K562 (cell line): Measurements from ENCODE around the gene DRC3. TPM values are rescaled to one million over a fixed set of nuclear protein-coding genes. Genes with fewer than 3 reads are reported as not detected.

Experiments used
- ATAC-seq: fragments of 200-7000 bp; cut with Tn5 transposase; 3 replicates; pipeline ENCODE4 v1.9.1; 2020; ENCODE audit warnings: moderate library complexity
- BruUV-seq: library from RNA; stranded (reverse); fragments of 400-500 nt; replicated peaks from 2 replicates; lab custom pipeline; 2021; lab: Mats Ljungman, UMichigan
- CTCF ChIA-PET: fragments of 300-600 bp; formaldehyde crosslinking; extraction: SDS; loops from one replicate; lab custom pipeline; 2021; ENCODE audit warnings: low intra/inter-chr PET ratio; lab: Yijun Ruan, JAX
- POLR2A ChIA-PET: fragments of 300-600, 350-650 bp; sonication (Branson Sonifier 250); formaldehyde crosslinking; extraction: SDS; loops from one replicate; lab custom pipeline; 2021; ENCODE audit warnings: antibody characterized with exemption, inconsistent platforms; lab: Yijun Ruan, JAX
- DNase-seq, 4 experiments: peaks; one replicate each; pipeline versions ENCODE4 v3.0.0 to v3.0.0-alpha.2; 2011 to 2018; ENCODE audit warnings: low spot score in 3 of 4, mixed read lengths in 3 of 4; ENCODE audit errors: extremely low read depth in 1 of 4
- FAIRE-seq: peaks from 2 replicates; lab custom pipeline; 2011; peaks lifted over from hg19 to GRCh38; lab: Jason Lieb, UNC
- H2AFZ ChIP-seq: 2 replicates; pipeline ENCODE4 v1.6.0; 2011; ENCODE audit warnings: low read depth, low read length, control low read depth, inconsistent platforms
- H3K27ac ChIP-seq: fragments of 200-600 bp; 3 replicates; pipeline ENCODE4 v1.8.0; 2011; ENCODE audit warnings: low read depth, mild to moderate bottlenecking, control low read depth, inconsistent platforms, low read length, moderate library complexity, mixed read lengths; ENCODE audit errors: extremely low read depth
- H3K27me3 ChIP-seq, 2 experiments: fragments of 300-600 bp in 1 of 2; 2 replicates in 1 of 2; 3 replicates in 1 of 2; pipeline versions ENCODE4 v1.6.0 to v1.8.0; 2011; ENCODE audit warnings: inconsistent platforms in 2 of 2, low read length in 2 of 2, mild to moderate bottlenecking in 1 of 2, mixed read lengths in 1 of 2, moderate library complexity in 1 of 2; ENCODE audit not compliant: control insufficient read depth in 2 of 2, insufficient read depth in 2 of 2
- H3K36me3 ChIP-seq: fragments of 300-600 bp; 3 replicates; pipeline ENCODE4 v1.8.0; 2011; ENCODE audit warnings: mild to moderate bottlenecking, low read length, inconsistent platforms; ENCODE audit not compliant: control insufficient read depth, insufficient read depth
- H3K4me1 ChIP-seq, 2 experiments: fragments of 200-600 bp in 1 of 2; replicated peaks in 1 of 2; 2 replicates in 1 of 2; 3 replicates in 1 of 2; pipeline versions ENCODE4 v1.5.1 to v1.8.0; 2011; ENCODE audit warnings: inconsistent platforms in 2 of 2, low read length in 2 of 2, mild to moderate bottlenecking in 1 of 2, mixed read lengths in 1 of 2, moderate library complexity in 1 of 2; ENCODE audit not compliant: control insufficient read depth in 2 of 2, insufficient read depth in 2 of 2
- H3K4me2 ChIP-seq: 2 replicates; pipeline ENCODE4 v1.6.1; 2011; ENCODE audit warnings: low read length, control low read depth, inconsistent platforms, mixed read lengths; ENCODE audit not compliant: insufficient read depth
- H3K4me3 ChIP-seq: fragments of 200-600 bp; sonication (generic), shearing (Covaris generic); 2 replicates; pipeline ENCODE4 v1.5.1; 2016; ENCODE audit warnings: control low read depth, inconsistent platforms
- H3K79me2 ChIP-seq: fragments of 200-600 bp; 3 replicates; pipeline ENCODE4 v1.8.0; 2011; ENCODE audit warnings: low read length, inconsistent platforms; ENCODE audit not compliant: control insufficient read depth, insufficient read depth
- H3K9ac ChIP-seq, 2 experiments: 2 replicates each; pipeline versions ENCODE4 v1.6.0 to v1.6.1; 2011; ENCODE audit warnings: low read depth in 2 of 2, low read length in 2 of 2, control low read depth in 1 of 2, inconsistent platforms in 1 of 2, mild to moderate bottlenecking in 1 of 2, mixed read lengths in 1 of 2; ENCODE audit not compliant: insufficient read depth in 1 of 2
- H3K9me1 ChIP-seq: one replicate; pipeline ENCODE4 v1.6.0; 2011; ENCODE audit warnings: inconsistent platforms, mild to moderate bottlenecking, low read length, moderate library complexity; ENCODE audit not compliant: control insufficient read depth, insufficient read depth
- H3K9me3 ChIP-seq: replicated peaks from 2 replicates; pipeline ENCODE4 v1.5.1; 2011; ENCODE audit warnings: low read depth, low read length, inconsistent platforms; ENCODE audit not compliant: control insufficient read depth, insufficient read depth
- H4K20me1 ChIP-seq: replicated peaks from 2 replicates; pipeline ENCODE4 v1.6.1; 2011; ENCODE audit warnings: low read length, inconsistent platforms, mixed read lengths; ENCODE audit not compliant: control insufficient read depth, insufficient read depth
- HNRNPUL1 ChIP-seq: fragments of 200-400 bp; formaldehyde crosslinking; IDR thresholded peaks from 2 replicates; pipeline ENCODE4 v1.6.1; 2017; ENCODE audit warnings: low read length
- KLF13 ChIP-seq: fragments of 450-650 bp; IDR thresholded peaks from 2 replicates; pipeline ENCODE4 v1.6.1; 2016; ENCODE audit warnings: missing genetic modification characterization, low read depth, mild to moderate bottlenecking, missing compliant biosample characterization, moderate library complexity, borderline replicate concordance
- NR2C2 ChIP-seq, 2 experiments: fragments of 200-800 bp in 1 of 2; sonication (Bioruptor generic) in 1 of 2; sonication (generic) in 1 of 2; formaldehyde crosslinking in 1 of 2; IDR thresholded peaks; 2 replicates each; pipeline versions ENCODE4 v1.6.1 to v1.8.0; 2016 to 2022; ENCODE audit warnings: mild to moderate bottlenecking in 1 of 2, missing compliant biosample characterization in 1 of 2, missing genetic modification characterization in 1 of 2, missing genetic modification reagents in 1 of 2
- WGBS: fragments of 100-300 bp; shearing (Covaris generic); methylation state at CpG from one replicate; pipeline ENCODE4 v1.1.6; 2016; ENCODE audit warnings: low coverage, mixed read lengths; ENCODE audit not compliant: insufficient coverage; ENCODE audit errors: missing lambda C conversion rate; 5-methylcytosine and 5-hydroxymethylcytosine counted together
- in situ Hi-C: fragments of 300-500 bp; cut with MboI; formaldehyde crosslinking; loops from 4 replicates; pipeline ENCODE4 v1.15.0; 2018; ENCODE audit warnings: inconsistent platforms, mixed read lengths
- intact Hi-C: fragments of 100-400 bp; cut with micrococcal nuclease; formaldehyde crosslinking; loops from 2 replicates; pipeline ENCODE4 v1.14.2; 2022
- polyA plus RNA-seq, 8 experiments: library from polyadenylated mRNA; depleted of rRNA in 4 of 8; stranded (reverse) in 5 of 8; unstranded in 3 of 8; fragments of >200 nt; fragmentation: Nextera tagmentation in 2 of 8; fragmentation: Illumina TruSeq in 1 of 8; extraction: Ambion mirVana in 2 of 8; extraction: Trizol in 1 of 8; gene quantifications; 2 replicates each; pipeline versions ENCODE4 v1.2.1 to v1.2.3, GENCODE V29; 2011 to 2014; ENCODE audit warnings: inconsistent platforms in 1 of 8, missing spikeins in 1 of 8
- total RNA-seq, 7 experiments: library from RNA; depleted of rRNA in 6 of 7; stranded (reverse); fragments of >200 nt in 6 of 7; fragmentation: Illumina TruSeq in 2 of 7; extraction: Trizol in 2 of 7; gene quantifications; 2 replicates each; pipeline versions ENCODE4 v1.2.1 to v1.2.3, GENCODE V29; 2011 to 2021; ENCODE audit warnings: low replicate concordance in 1 of 7
- TF ChIP-seq, protein P1 (sequence below): fragments of 150-350 bp; IDR thresholded peaks from 2 replicates; pipeline ENCODE4 v1.6.1; 2014; ENCODE audit warnings: low read depth, mild to moderate bottlenecking, low read length, borderline replicate concordance

DRC3 gene
- total and polyA plus RNA-seq, 9 of the 15 experiments (the other 6 are each of a cell fraction or from before 2014, with no cell fraction given) = 0.10 to 0.84 (median 0.30) TPM; not detected in 3

GRCh38 chr17:17983376-17983775, 10.7 kb downstream of the DRC3 start:
- DNase-seq (no peak), FAIRE-seq (no peak), ATAC-seq (no peak)
- in situ Hi-C loops (no loop called here), intact Hi-C loops (no loop called here)
- CTCF ChIA-PET = no interaction called here
- no peaks in the 10 kb centered on the region for H3K9me3 ChIP-seq
- H3K9ac ChIP-seq = no peak overlapping the region
- no peak overlapping the region for H3K27ac ChIP-seq
- H3K4me2 ChIP-seq = no peak overlapping the region
- no TSS peak for BruUV-seq
- H3K4me3 ChIP-seq = no peak overlapping the region
- no peak overlapping the region for H2AFZ ChIP-seq
- peaks cover 0 to 3% of the 10 kb centered on the region in 2 experiments; a peak in 3 of 5 replicates for H3K4me1 ChIP-seq
- H3K79me2 ChIP-seq = no peaks in the 10 kb centered on the region
- POLR2A ChIA-PET = interaction anchor here (1.6 kb wide), 1 partner anchor 9 kb away, joined by 4 read pairs; no protein-coding TSS in a partner anchor
- WGBS = 26% methylated on average over 5 of the region's 6 CpGs
- peaks cover 0 to 15% of the 10 kb centered on the region in 2 experiments; a peak in 2 of 5 replicates for H3K27me3 ChIP-seq
- no peaks in the 10 kb centered on the region for H3K9me1 ChIP-seq
- TF ChIP-seq, protein P1, sequence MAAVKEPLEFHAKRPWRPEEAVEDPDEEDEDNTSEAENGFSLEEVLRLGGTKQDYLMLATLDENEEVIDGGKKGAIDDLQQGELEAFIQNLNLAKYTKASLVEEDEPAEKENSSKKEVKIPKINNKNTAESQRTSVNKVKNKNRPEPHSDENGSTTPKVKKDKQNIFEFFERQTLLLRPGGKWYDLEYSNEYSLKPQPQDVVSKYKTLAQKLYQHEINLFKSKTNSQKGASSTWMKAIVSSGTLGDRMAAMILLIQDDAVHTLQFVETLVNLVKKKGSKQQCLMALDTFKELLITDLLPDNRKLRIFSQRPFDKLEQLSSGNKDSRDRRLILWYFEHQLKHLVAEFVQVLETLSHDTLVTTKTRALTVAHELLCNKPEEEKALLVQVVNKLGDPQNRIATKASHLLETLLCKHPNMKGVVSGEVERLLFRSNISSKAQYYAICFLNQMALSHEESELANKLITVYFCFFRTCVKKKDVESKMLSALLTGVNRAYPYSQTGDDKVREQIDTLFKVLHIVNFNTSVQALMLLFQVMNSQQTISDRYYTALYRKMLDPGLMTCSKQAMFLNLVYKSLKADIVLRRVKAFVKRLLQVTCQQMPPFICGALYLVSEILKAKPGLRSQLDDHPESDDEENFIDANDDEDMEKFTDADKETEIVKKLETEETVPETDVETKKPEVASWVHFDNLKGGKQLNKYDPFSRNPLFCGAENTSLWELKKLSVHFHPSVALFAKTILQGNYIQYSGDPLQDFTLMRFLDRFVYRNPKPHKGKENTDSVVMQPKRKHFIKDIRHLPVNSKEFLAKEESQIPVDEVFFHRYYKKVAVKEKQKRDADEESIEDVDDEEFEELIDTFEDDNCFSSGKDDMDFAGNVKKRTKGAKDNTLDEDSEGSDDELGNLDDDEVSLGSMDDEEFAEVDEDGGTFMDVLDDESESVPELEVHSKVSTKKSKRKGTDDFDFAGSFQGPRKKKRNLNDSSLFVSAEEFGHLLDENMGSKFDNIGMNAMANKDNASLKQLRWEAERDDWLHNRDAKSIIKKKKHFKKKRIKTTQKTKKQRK = no peak
- no peak for TF ChIP-seq HNRNPUL1
- no peak for TF ChIP-seq KLF13 (tag)
- no peak for TF ChIP-seq NR2C2 (CRISPR knock-in tag; IDR thresholded peaks at IDR 0.05)
- no peak for TF ChIP-seq NR2C2 (tag; IDR thresholded peaks at IDR 0.05)
- no peaks in the 10 kb centered on the region for H4K20me1 ChIP-seq
- H3K36me3 ChIP-seq = no peaks in the 10 kb centered on the region
